Occipital lobe (tissue), 2 donors: ENCODE results near the gene COQ8A. TPM values are rescaled to one million over a fixed set of nuclear protein-coding genes. Genes with fewer than 3 reads are reported as not detected.
A peak's percentile ranks its signal among the peaks of the same experiment; 100 is the strongest.

Experiments used
- DNase-seq: peaks from one replicate; lab custom pipeline; 2025; lab: John Stamatoyannopoulos, UW
- total RNA-seq: library from RNA; depleted of rRNA; stranded (reverse); fragments of >200 nt; gene quantifications from one replicate; pipeline ENCODE4 v1.2.3, GENCODE V29; 2014

COQ8A gene
- total RNA-seq = 18.2 TPM

- peak; percentile 100 for DNase-seq
Observed at GRCh38 chr1:226940029-226940805, at the start of gene COQ8A. Gene COQ8A, plus strand, starts transcription at chr1:226940294. Its CDS starts 21,092 bp downstream, at chr1:226961386.

- DNase-seq = no peak
Observed at GRCh38 chr1:226890331-226891108, 49.6 kb upstream of the COQ8A start.

- no peak for DNase-seq
Observed at GRCh38 chr1:226891346-226891745, 48.7 kb upstream of the COQ8A start.

GRCh38 chr1:226891846-226892523, 48.1 kb upstream of the COQ8A start:
- no peak for DNase-seq

- DNase-seq = no peak
Observed at GRCh38 chr1:226892524-226892875, 47.6 kb upstream of the COQ8A start.

GRCh38 chr1:226893936-226894335, 46.2 kb upstream of the COQ8A start:
- DNase-seq = no peak

- no peak for DNase-seq
Observed at GRCh38 chr1:226894826-226895225, 45.3 kb upstream of the COQ8A start.

- no peak for DNase-seq
Observed at GRCh38 chr1:226895644-226896043, 44.5 kb upstream of the COQ8A start.

GRCh38 chr1:226898246-226898645, 41.8 kb upstream of the COQ8A start:
- DNase-seq = no peak

GRCh38 chr1:226901421-226901820, 38.7 kb upstream of the COQ8A start:
- no peak for DNase-seq

GRCh38 chr1:226902601-226903000, 37.5 kb upstream of the COQ8A start:
- DNase-seq = no peak

- no peak for DNase-seq
Observed at GRCh38 chr1:226903819-226904716, 36.0 kb upstream of the COQ8A start.

GRCh38 chr1:226904772-226905171, 35.3 kb upstream of the COQ8A start:
- DNase-seq = no peak

- DNase-seq = no peak
Observed at GRCh38 chr1:226908419-226908818, 31.7 kb upstream of the COQ8A start.

GRCh38 chr1:226908913-226909312, 31.2 kb upstream of the COQ8A start:
- DNase-seq = no peak

- no peak for DNase-seq
Observed at GRCh38 chr1:226912587-226913176, 27.4 kb upstream of the COQ8A start.

- DNase-seq = no peak
Observed at GRCh38 chr1:226915672-226915995, 24.5 kb upstream of the COQ8A start.

GRCh38 chr1:226916497-226916896, 23.6 kb upstream of the COQ8A start:
- DNase-seq = no peak

- DNase-seq = no peak
Observed at GRCh38 chr1:226919587-226919986, 20.5 kb upstream of the COQ8A start.

GRCh38 chr1:226919995-226920394, 20.1 kb upstream of the COQ8A start:
- no peak for DNase-seq

GRCh38 chr1:226920446-226920894, 19.6 kb upstream of the COQ8A start:
- DNase-seq = no peak
